NCI-H446 (cell line): ENCODE measurements around the gene RAB4A.

Experiments used
- DNase-seq, 2 experiments: peaks; one replicate each; lab custom pipeline; 2025; lab: John Stamatoyannopoulos, UW

RAB4A gene

DNA sequence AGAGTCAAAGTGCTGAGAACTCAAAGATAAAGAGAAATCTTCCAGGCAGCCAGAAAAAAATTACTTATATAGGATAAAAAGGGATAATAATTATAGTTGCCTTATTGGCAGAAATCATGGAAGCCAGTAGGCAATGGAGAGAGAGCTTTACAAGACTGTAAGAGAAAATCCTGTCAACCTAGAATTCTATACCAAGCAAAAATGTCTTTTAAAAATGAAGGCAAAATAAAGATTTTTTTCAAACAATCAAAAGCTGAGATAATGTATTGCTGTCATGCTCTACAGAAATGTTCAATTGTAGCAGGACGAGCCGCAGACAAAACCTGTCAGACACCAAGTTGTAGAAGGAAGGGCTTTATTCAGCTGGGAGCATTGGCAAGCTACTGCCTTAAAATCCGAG is 26.8 kb upstream of the RAB4A start:
- DNase-seq = no peak

DNA sequence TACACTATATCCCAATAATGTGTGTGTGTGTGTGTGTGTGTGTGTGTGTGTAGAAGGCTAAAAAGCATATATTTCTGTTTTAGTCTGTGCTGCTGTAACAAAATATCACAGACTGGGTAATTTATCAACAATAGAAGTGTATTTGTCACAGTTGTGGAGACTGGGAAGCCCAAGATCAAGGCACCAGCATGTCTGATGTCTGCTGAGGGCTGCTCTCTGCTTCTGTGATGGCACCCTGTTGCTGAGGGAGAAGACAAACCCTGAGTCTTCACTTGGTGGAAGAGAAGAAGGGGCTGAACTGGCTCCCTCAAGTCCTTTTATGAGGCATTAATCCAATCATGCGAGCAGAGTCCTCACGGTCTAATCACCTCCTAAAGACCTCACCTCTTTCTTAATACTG is 23.0 kb upstream of the RAB4A start:
- DNase-seq = no peak

DNA sequence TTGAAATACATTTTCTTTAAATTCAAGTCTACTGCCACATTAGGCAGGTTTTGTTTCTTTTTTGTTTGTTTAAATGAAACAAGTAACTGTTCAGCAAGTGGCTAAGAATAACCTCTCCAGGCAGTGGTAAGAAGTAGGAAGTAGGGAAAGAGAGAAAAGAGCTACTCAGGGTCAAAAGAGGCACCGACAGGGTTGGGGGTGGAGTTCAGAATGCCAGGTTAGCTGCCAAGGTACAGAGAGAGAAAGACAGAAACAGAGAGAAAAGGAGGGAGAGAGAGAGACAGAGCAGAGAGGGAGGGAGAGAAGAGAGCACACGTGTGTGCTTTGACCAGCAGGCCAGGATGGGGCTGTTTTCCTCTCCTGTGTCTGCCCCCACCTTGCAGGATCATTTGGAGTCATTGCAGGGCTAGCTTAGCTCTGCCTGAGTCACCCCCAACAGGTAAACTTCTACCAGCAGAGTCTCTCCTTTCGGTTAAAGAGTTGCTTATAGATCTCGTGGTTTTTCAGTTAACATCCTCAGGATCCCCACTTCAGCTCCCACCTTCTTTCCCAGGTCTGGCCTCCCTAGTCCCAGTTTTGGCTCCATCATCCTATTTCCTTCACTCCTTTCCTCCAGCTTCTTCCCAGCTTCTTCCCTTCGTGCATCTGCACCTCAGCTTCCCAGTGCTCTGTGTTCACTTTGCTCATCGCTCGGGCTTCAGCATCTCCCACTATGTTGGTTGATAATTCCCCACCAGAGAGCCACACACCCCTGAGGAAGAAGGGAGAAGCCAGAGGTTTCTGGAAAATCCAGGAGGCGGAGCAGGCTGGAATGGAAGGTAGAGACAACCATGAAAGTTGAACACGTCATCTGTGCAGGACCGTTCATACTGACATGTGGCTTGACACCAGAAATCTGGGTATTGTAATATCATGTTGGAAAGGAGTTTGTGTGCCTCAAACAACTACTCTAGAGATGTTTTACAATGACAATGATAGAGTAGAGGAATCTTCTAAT is 21.8 kb upstream of the RAB4A start:
- no peak for DNase-seq

DNA sequence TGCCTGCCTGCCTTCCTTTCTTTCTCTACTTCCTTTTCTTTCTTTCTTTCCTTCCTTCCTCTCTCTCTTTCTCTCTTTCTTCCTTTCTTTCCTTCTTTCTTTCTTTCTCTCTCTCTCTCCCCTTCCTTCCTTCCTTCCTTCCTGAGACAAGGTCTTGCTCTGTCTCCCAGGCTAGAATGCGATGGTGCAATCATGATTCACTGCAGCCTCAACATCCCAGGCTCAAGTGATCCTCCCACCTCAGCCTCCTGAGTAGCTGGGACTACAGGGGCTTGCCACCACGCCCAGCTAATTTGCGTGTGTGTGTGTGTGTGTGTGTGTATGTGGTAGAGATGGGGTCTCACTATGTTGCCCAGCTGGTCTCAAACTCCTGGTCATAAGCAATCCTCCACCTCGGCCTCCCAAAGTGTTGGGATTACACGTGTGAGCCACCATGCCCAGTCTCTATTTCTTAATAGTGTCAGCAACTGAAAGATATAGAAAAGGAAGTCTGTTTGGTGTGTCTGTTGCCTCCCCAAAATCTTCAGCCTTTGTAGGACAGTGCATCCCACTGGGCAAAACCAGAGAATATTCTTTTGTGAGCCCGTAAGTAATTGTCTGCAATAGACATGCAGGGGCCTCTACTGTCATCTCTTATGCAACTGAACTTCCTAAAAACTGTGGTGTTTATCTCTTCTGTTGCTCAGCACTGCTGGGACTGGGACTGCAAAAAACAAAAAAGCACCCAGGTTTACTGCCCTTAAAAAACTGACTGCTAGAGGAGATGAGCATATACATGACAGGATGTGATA is 20.9 kb upstream of the RAB4A start:
- no peak for DNase-seq

DNA sequence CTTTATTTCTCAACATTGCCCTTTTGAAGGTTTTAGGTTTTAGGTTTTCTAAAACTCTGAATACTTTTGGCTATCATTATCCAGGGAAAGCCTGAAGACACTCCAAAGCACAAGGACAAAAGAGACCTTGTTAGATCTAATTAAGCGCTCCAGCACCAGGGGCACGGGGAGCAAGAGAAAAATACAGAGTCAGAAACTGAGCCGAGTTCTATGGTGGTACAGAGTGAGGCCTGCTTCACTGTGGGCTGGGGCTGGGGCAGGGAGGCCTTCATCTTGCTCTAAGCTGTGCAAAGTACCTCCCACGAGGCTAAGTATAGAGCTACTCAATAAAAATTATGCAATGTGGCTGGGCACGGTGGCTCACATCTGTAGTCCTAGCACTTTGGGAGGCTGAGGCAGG is 19.7 kb upstream of the RAB4A start:
- DNase-seq = no peak

DNA sequence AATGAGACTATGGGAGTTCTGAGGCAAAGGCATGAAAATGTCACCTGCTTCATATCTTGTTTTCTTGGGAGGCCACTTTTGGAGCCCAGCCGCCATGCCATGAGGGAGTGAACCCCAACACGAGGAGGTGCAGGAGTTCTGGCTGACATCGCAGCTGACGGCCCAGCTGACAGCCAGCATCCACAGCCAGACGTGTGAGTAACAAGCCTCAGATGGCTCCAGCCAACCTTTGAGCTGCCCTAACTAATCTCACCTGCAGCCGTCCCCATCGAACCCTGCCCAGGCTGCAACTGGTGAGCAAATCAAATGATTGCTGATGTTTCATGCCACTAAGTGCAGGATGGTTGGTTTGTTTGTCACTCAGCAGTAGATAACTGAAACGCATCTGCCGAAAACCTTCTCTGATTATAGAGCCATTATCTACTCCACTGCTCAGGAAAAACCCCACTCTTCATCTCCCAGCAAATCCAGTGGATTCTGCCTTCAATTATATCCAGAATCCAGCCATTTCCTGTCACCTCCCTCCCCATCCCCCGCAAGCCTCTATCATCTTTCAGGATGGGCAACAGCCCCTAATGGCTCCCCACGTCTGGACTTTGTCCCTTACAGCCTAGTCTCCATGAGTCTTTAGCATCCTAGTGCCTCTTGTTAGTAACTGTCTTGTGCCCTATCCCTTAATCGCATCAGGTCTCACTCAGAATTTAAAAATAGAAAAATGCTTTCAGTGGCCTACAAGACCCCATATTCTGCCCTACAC is 18.5 kb upstream of the RAB4A start:
- no peak for DNase-seq

DNA sequence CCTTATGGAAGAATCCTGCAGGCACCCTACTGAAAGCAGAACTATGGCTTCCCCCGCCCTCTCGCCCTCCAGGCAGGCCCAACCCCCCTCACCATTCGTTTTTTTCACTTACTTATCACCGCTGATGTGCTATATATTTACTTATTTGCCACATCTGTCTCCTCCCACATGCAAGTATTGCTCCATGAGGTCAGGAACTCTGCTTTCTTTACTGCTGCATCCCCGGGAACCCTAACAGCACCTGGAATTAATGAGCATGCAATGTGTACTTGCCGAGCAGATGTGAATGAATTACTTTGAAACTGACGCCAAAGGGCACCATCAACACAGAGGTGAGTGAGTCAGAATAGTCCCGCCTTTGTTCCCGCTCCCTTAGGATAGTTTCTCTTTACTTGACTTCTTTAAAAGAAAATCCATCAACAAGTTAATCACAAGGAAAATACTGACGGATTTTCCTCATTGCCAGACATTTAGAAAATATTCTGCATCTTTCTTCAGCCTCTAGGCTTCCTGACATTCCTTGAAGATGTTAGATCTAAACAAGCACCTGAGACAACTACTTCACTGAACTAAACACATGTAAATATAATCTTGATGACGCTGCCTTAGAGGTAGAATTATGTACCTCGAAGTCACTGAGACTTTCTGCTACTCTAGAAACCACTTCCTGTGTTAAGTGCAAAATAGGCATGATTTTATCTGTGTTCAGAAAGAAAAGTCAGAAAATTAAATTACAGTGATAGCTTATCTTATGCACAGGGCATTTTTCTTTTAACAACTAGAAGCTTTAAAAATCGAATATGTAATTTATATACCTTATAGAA is 17.5 kb upstream of the RAB4A start:
- no peak for DNase-seq

DNA sequence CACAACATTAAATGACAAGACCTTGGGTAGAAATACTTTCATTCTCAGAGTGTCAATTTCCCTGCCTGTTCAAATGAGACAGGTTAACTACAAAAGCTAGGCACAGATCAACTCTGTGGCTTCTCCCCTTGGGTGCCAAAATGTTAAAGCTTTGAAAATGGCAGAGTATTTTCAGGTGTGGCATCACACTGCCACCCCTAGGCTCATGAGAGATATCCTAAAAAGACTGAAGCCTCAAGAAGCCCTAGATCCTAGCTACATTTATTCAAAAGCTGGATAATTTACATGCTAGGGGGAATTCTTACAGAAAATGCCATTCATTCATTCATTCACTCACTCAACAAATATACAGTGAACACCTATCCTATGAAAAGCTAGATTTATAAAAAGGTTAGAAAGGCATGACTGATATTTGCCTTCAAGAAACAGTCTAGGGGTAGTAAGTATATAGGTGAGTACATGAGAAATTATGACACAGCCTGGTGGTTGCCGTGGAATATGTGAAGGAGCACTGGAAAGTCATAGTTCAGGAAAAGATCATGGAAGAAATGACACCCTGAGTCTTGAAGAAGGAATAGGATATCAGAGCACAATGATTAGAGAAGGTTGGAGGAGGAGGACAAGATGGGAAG is 15.9 kb upstream of the RAB4A start:
- peak; percentile 57 to 78 for DNase-seq

DNA sequence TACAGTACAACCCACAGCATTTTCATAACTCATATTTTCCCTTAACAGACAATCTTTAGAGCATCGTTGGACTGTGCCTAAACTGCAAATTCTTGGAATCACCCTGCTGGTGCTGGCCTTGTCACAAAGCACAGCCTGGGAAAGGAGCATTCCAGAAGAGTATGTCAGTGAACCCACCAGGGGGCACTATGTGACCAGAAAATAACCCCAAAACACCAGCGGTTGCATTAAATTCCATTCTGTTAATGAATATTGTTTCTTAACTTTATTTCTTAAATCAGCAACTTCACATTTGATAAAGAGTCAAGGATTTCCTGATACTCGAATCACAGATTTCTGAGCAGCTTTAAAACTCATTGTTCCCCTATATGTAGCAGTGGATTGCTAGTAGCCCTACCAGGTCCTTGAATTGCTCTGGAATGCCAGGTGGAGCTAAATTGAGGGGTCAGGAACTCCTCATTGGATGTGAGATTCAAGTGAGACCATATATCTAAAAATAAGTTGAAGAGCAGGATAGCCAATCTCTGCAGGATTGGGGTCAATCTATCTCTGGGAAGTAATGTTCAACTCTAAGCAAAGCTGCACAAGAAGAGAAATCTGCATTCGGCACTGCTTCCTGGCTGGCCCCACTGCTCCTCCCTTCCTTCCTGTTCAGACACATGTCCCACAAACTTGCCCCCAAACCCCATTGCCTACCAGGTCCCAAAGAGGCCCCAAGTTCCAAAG is 12.7 kb upstream of the RAB4A start:
- DNase-seq = peak; percentile 60 to 82

DNA sequence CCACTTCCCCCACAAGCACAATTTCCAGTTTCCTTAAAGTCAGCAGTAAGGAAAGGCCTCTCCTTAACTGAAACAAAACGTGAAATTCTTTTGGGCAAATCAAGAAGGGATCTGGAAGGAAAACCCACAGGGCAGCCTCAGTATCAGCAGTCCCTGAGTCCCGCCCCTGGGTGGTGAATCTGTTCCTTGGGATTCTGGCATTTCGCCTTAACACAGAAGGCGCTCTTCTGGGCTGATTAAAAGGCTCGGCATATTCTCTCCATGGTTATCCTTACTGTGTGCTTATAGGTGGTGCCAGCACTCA is 12.2 kb upstream of the RAB4A start:
- DNase-seq = peak in 1 of 2 experiments; percentile 62

DNA sequence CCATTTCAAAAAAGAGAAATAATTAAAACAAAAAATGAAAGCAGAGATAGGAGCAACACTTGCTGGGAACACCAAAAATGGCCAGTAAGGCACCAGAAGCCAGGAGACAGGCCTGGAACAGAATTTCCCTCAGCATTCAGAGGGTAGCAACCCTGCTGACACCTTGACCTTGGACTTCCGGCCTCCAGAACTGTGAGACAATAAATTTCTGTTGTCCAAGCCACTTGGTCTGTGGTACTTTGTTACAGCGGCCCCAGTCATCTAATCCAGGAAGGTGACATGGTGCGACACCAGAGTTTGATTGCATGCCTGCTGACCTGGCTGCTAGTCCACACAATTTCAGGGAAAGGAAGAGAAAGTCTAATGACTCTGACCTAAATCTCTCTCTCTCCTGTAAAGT is 10.6 kb upstream of the RAB4A start:
- no peak for DNase-seq

DNA sequence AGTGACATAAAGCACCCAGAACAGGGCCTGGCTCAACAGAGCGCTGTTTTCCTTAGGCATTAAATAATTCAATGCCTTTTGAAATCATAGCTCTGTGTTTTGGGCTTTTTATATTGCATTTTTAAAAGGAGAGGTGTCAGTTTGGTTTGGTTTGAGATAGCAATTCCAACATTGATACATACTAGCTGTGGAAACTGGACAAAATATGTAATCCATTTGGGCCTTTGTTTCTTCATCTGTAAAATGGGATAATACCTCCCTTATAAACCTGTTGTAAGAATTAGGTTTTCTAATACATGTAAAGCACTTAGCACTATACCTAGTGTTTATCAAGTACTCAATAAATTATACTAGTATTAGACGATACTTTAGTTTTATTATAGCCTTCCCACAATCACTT is 8.7 kb upstream of the RAB4A start:
- no peak for DNase-seq

DNA sequence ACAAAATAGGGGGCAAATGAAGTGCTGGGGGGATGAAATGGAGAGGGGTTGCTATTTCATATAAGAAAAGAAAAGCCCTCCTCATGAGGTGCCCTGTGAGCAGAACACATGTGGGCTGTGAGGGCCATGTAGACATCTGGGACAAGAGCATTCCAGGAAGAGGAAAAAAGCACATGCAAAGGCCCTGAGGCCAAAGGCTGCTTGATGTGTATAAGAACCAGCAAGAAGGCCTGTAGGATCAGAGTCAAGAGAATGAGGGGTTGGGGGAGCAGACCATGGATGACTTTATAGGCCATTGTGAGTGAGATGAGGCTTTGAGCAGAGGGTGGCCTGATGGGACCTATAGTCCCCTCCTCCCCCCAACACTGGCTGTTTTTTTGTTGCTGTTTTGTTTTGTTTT is 7.7 kb upstream of the RAB4A start:
- no peak for DNase-seq

DNA sequence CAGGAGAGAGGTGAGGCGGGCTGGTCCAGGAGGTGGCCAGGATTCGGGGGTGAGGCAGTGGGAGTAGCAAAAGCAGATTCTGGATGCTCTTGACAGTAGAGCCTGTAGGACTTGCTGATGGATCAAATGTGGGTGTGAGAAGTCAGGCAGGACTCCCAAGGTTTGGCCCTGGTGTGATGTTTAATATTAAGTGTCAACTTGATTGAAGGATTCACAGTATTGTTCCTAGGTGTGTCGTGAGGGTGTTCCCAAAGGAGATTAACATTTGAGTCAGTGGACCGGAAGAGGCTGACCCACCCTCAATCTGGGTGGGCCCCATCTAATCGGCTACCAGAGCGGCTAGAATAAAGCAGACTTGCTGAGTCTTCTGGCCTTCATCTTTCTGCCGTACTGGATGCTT is 6.8 kb upstream of the RAB4A start:
- no peak for DNase-seq

DNA sequence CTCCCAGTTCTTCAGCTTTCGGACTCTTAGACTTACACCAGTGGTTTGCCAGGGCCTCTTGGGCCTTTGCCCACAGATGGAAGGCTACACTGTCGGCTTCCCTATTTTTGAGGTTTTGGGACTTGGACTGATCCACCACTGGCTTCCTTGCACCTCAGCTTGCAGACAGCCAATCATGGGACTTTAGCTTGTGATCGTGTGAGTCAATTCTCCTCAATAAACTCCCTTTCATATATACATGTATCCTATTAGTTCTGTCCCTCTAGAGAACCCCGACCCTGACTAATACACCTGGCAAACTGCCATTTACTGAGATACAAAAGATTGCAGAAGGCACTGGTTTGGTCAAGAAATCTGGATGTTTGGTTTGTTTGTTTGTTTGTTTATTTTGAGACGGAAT is 6.4 kb upstream of the RAB4A start:
- no peak for DNase-seq

DNA sequence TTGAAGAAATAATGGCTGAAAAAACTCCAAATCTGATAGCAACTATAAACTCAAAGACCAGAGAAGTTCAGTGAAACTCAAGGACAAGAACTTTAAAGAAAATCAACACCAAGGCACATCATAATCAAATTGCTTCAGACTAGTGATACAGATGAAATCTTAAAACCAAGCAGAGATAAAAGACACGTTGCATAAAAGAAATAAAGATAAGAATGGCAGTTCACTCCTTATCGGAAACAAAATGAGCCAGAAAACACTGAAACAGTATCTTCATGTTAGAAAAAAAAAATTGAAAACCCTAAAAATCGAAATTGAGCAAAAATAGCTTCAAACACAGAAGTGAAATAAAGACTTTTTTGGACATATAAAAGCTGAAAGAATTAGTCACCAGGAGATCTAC is 4.6 kb upstream of the RAB4A start:
- no peak for DNase-seq

DNA sequence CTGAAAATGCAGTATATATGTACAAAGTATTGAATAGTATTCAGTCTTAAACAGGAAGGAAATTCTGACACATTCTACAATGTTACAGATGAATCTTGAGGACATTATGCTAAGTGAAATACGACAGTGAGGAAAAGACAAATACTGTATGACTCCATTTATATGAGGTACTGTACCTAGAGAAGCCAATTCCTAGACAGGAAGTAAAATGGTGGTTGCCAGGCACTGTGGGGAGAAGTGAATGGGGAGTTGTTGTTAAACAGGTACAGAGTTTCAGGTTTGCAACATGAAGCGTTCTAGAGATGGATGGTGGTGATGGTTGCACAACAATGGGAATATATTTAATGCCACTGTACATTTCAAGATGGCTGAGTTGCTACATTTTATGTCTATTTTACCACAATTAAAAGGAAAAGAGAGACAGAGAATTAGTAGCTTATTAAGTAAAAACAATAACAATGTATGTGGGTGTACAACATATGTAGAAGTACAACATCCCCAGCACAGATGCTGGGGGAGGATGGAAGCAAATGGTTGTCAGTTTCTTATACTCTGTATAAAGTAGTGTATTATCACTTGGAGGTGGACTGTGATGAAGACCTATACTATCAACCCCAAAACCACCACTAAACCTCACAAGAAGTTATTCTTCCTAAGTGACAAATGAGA is 3.9 kb upstream of the RAB4A start:
- DNase-seq = no peak

DNA sequence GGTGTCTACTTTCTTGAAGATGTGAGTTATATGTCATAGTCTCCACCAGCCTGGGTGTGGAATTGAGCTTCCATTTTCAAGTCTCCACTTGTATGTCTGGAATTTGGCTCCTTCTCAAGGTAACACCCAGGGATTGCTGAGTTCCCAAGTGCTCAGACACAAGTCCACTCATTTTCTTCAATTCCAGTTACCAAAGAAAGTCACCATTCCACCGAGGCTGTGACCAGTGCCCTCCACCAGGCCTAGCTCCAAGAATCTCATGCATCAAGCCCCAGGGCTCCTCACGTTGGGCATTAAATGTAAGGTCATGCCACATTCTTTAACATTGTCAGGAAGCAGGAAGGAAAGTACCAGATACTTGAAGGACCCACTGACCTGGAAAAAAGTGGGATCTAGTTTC is 2.4 kb upstream of the RAB4A start:
- no peak for DNase-seq

DNA sequence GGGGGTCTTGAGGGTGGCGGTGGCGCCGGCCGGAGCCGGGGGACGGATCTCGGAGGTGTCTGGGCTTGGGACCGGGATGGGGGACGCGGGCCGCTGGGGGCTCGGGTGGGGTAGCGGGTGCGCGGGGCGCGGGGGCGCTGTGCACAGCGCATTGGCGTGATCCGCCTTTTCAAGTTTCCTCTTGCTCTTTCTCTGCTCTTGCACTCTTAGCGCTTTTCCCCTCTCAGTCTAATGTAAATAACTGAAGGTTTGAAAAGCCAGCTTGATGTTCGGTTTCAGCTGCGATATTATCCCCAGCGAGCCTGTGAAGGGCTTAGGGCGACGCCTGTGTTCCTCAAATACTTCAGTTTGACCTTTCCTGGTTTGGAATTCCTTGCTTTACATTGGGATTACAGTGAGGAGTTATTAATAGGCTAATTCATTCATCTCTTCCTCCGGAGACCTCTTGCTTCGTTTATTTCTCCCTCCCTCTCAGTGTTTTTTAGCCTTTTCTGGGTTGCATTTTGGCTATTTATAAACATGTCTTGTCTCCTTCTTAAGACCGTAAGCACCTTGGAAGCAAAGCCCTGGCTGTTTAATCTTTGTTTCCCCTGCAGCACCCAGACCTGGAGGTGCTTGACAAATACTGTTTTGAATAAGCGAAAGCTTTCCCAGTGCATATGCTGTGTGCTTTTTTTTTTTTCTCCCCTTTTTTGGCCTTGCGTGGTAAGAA is 693 bp downstream of the RAB4A start:
- DNase-seq = peak in 1 of 2 experiments; percentile 11
